ENCODE data around the gene LEF1. TPM values are rescaled to one million over a fixed set of nuclear protein-coding genes. Genes with fewer than 3 reads are reported as not detected.
A peak's percentile ranks its signal among the peaks of the same experiment; 100 is the strongest.

The LEF1 gene
- total RNA-seq, 2 donors from 2014 or later, result 22.4 to 26.8 TPM

DNA sequence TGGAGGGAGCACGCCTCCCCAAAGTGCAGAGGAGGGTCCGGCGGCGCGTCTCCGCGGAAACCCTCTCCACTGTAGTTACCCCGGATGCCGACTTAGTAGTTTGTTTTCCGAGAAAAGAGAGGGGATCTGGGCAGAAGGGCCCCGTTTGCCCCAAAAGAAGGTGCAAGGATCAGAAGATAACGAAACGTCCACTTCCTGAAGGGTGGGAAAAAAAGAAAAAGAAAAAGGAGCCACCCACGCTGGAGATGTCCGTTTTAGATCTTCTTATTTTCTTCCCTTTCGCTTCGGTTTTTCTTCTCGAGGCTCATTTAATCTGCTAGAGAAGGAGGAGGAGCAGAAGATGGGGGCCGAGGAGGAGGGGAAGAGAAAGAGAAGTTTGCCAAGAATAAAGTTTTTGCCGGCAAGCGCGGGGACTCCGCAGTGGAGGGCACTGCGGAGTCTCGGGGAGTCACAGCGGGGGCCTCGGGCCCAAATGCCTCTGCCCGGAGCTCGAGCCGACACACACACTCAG is 517 bp downstream of the LEF1 start:
- no peak for DNase-seq (ENCODE audit: low spot score)
- TF ChIP-seq POLR2AphosphoS5 (IDR thresholded peaks at IDR 0.05), result no peak
- no peak for TF ChIP-seq CTCF (IDR thresholded peaks at IDR 0.05)
- TF ChIP-seq POLR2A (IDR thresholded peaks at IDR 0.05), result no peak
- intact Hi-C loops (cut with DNase I), result no loop called here
- H3K27ac ChIP-seq, result peak overlapping the region in 1 of 2 donors; percentile 33
- no peaks in the 10 kb centered on the region for H3K4me1 ChIP-seq (replicated peaks)
- H3K36me3 ChIP-seq, result no peaks in the 10 kb centered on the region
- peak overlapping the region; percentile 32 to 34 for H3K4me3 ChIP-seq
- under 1% methylated on average over 30 of the region's 30 CpGs for WGBS
- no peaks in the 10 kb centered on the region for H3K9me3 ChIP-seq
- peaks cover 46% of the 10 kb centered on the region for H3K27me3 ChIP-seq (replicated peaks; ENCODE audit: insufficient read depth)

DNA sequence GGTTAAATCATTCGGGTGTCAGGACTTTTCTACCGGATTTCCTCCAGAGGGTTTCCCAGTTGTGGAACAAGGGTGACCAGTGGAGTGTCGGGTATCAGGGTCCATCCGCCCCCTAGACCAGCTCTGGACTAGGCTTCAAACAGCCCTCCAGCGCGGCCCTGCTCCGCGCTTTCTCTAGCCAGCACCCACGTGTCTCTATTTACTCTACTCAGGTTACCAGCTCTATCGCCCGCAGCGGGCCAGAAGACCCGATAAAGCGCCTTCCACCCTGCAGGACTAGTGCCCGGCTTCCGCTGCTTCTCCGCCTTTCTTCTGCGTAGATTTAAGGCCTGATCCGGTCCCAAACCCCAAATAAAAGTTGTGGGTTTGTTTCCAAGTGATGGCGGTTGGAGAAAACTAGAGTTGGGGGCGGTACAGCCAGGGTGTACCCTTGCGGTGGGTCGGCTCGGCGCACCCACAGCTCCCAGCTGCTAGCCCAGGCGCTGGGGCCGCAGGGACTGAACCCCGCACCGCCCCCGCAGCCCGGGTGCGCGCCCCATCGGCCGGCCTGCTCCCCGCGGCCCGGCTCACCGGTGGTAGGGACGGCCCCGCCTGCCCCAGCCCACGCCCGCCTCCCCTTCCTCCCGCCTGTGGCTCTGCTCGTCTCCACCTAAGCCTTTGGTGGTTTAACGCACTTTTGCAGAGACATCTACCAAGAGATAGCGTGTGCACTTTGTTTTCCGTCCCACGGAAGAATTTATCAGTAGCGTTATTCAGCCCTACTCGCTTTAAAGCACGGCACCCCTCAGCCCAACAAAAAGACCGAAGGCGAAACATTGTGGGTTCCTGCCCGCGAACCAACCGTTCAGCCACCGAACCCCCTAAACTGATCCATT is 2.1 kb downstream of the LEF1 start:
- H3K4me1 ChIP-seq (replicated peaks), result no peaks in the 10 kb centered on the region
- TF ChIP-seq POLR2A (IDR thresholded peaks at IDR 0.05) (no peak), POLR2AphosphoS5 (IDR thresholded peaks at IDR 0.05) (no peak), CTCF (IDR thresholded peaks at IDR 0.05) (no peak)
- peak overlapping the region in 1 of 2 donors; percentile 16 for H3K27ac ChIP-seq
- H3K36me3 ChIP-seq, result no peaks in the 10 kb centered on the region
- 1% methylated on average over 55 of the region's 58 CpGs for WGBS
- H3K9me3 ChIP-seq, result no peaks in the 10 kb centered on the region
- H3K27me3 ChIP-seq (replicated peaks; ENCODE audit: insufficient read depth), result peaks cover 40% of the 10 kb centered on the region
- intact Hi-C loops (cut with DNase I), result no loop called here
- H3K4me3 ChIP-seq, result peak overlapping the region; percentile 32 to 34
- DNase-seq (ENCODE audit: low spot score), result peak; percentile 34

- peak overlapping the region in 1 of 2 donors; percentile 16 for H3K27ac ChIP-seq
- H3K4me1 ChIP-seq (replicated peaks), result no peaks in the 10 kb centered on the region
- no peaks in the 10 kb centered on the region for H3K36me3 ChIP-seq
- no peaks in the 10 kb centered on the region for H3K9me3 ChIP-seq
- no peak for TF ChIP-seq CTCF (IDR thresholded peaks at IDR 0.05)
- TF ChIP-seq POLR2A (IDR thresholded peaks at IDR 0.05), result no peak
- no peak for TF ChIP-seq POLR2AphosphoS5 (IDR thresholded peaks at IDR 0.05)
- 11% methylated on average over 12 of the region's 12 CpGs for WGBS
- H3K4me3 ChIP-seq, result peak overlapping the region; percentile 32 to 34
- intact Hi-C loops (cut with DNase I), result no loop called here
- peaks cover 36% of the 10 kb centered on the region for H3K27me3 ChIP-seq (replicated peaks; ENCODE audit: insufficient read depth)
- DNase-seq (ENCODE audit: low spot score), result no peak
Observed at GRCh38 chr4:108166038-108166437, 2.7 kb downstream of the LEF1 start.

DNA sequence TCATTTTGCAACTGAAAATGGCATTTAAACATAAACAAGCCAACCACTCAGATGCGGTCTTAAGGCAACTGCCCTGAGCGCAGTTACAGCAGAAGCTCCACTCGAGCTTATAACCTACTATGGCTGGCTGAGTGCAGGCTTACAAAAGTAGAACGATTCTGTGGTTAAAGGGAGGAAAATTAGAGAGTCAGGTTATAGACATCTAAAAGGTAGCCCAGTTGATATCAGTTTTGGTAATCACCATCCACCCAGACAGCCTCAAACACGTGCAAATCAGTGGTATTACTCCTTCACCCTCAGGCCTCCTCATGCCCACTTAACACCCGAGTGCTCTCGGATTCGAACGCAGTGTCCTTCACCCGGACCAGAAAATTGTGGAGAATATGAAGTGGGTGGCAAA is 3.1 kb downstream of the LEF1 start:
- intact Hi-C loops (cut with DNase I), result no loop called here
- 42% methylated on average over 10 of the region's 10 CpGs for WGBS
- DNase-seq (ENCODE audit: low spot score), result no peak
- Histone ChIP-seq H3K36me3 (no peaks in the 10 kb centered on the region), H3K27me3 (replicated peaks; ENCODE audit: insufficient read depth) (peaks cover 36% of the 10 kb centered on the region), H3K4me1 (replicated peaks) (no peaks in the 10 kb centered on the region), H3K27ac (no peak overlapping the region), H3K4me3 (no peak overlapping the region), H3K9me3 (no peaks in the 10 kb centered on the region)
- TF ChIP-seq CTCF (IDR thresholded peaks at IDR 0.05) (no peak), POLR2A (IDR thresholded peaks at IDR 0.05) (no peak), POLR2AphosphoS5 (IDR thresholded peaks at IDR 0.05) (no peak)

Data from prostate gland (tissue), 2 donors.